HEK293 (cell line): Measurements from ENCODE around the gene NUDT4.

Experiments
- BCL11B ChIP-seq: fragments of 450-650 bp; formaldehyde crosslinking; IDR thresholded peaks from 2 replicates; pipeline ENCODE4 v1.5.1; 2016; ENCODE audit warnings: low read depth, missing biosample characterization, missing genetic modification characterization
- FEZF1 ChIP-seq: fragments of 450-650 bp; formaldehyde crosslinking; IDR thresholded peaks from 2 replicates; pipeline ENCODE4 v1.5.1; 2016; ENCODE audit warnings: missing biosample characterization, missing genetic modification characterization
- GLIS2 ChIP-seq: fragments of 450-650 bp; formaldehyde crosslinking; IDR thresholded peaks from 2 replicates; pipeline ENCODE4 v1.5.1; 2016; ENCODE audit warnings: missing biosample characterization, missing genetic modification characterization
- HOXA7 ChIP-seq: sonication (generic); formaldehyde crosslinking; IDR thresholded peaks from 2 replicates; pipeline ENCODE4 v1.8.1; 2022; ENCODE audit warnings: missing genetic modification reagents, borderline replicate concordance
- INSM2 ChIP-seq: fragments of 450-650 bp; formaldehyde crosslinking; IDR thresholded peaks from 2 replicates; pipeline ENCODE4 v1.5.1; 2016; ENCODE audit warnings: missing biosample characterization, missing genetic modification characterization
- KLF7 ChIP-seq: fragments of 450-650 bp; formaldehyde crosslinking; IDR thresholded peaks from 2 replicates; pipeline ENCODE4 v1.5.1; 2016; ENCODE audit warnings: missing biosample characterization, missing genetic modification characterization, borderline replicate concordance
- OVOL3 ChIP-seq: fragments of 450-650 bp; formaldehyde crosslinking; IDR thresholded peaks from 2 replicates; pipeline ENCODE4 v1.5.1; 2016; ENCODE audit warnings: missing biosample characterization, missing genetic modification characterization
- SETDB1 ChIP-seq: IDR thresholded peaks from one replicate; pipeline ENCODE4 v1.6.1; 2017; ENCODE audit warnings: mild to moderate bottlenecking, low read length, moderate library complexity, mixed read lengths; ENCODE audit not compliant: insufficient read length
- YY1 ChIP-seq: fragments of 450-650 bp; formaldehyde crosslinking; IDR thresholded peaks from 2 replicates; pipeline ENCODE4 v1.5.1; 2018; ENCODE audit warnings: missing biosample characterization, missing genetic modification characterization
- ZBTB48 ChIP-seq: fragments of 450-650 bp; formaldehyde crosslinking; IDR thresholded peaks from 2 replicates; pipeline ENCODE4 v1.5.1; 2016; ENCODE audit warnings: missing biosample characterization, missing genetic modification characterization
- ZFP3 ChIP-seq: fragments of 450-650 bp; formaldehyde crosslinking; IDR thresholded peaks from 2 replicates; pipeline ENCODE4 v1.5.1; 2016; ENCODE audit warnings: low read depth, missing biosample characterization, missing genetic modification characterization
- ZNF132 ChIP-seq: fragments of 450-650 bp; formaldehyde crosslinking; IDR thresholded peaks from 2 replicates; pipeline ENCODE4 v1.5.1; 2017; ENCODE audit warnings: missing biosample characterization, missing genetic modification characterization, borderline replicate concordance
- ZNF157 ChIP-seq: fragments of 450-650 bp; formaldehyde crosslinking; IDR thresholded peaks from 2 replicates; pipeline ENCODE4 v1.5.1; 2016; ENCODE audit warnings: missing biosample characterization, missing genetic modification characterization
- ZNF19 ChIP-seq: fragments of 450-650 bp; formaldehyde crosslinking; IDR thresholded peaks from 2 replicates; pipeline ENCODE4; 2016; ENCODE audit warnings: missing biosample characterization, missing genetic modification characterization, low read depth
- ZNF2 ChIP-seq: fragments of 450-650 bp; formaldehyde crosslinking; IDR thresholded peaks from 2 replicates; pipeline ENCODE4 v1.5.1; 2016; ENCODE audit warnings: missing biosample characterization, missing genetic modification characterization
- ZNF266 ChIP-seq: fragments of 450-650 bp; formaldehyde crosslinking; IDR thresholded peaks from 2 replicates; pipeline ENCODE4 v1.5.1; 2016; ENCODE audit warnings: missing biosample characterization, missing genetic modification characterization, low read depth
- ZNF354C ChIP-seq: fragments of 450-650 bp; formaldehyde crosslinking; IDR thresholded peaks from 2 replicates; pipeline ENCODE4 v1.5.1; 2016; ENCODE audit warnings: missing biosample characterization, missing genetic modification characterization, low read depth, borderline replicate concordance
- ZNF404 ChIP-seq: fragments of 450-650 bp; formaldehyde crosslinking; IDR thresholded peaks from 2 replicates; pipeline ENCODE4 v1.5.1; 2017; ENCODE audit warnings: missing biosample characterization, missing genetic modification characterization
- ZNF426 ChIP-seq: fragments of 450-650 bp; formaldehyde crosslinking; IDR thresholded peaks from 2 replicates; pipeline ENCODE4 v1.5.1; 2017; ENCODE audit warnings: missing biosample characterization, missing genetic modification characterization, mild to moderate bottlenecking, inconsistent platforms, moderate library complexity
- ZNF433 ChIP-seq: fragments of 450-650 bp; formaldehyde crosslinking; IDR thresholded peaks from 2 replicates; pipeline ENCODE4 v1.5.1; 2016; ENCODE audit warnings: missing biosample characterization, missing genetic modification characterization, low read depth
- ZNF510 ChIP-seq: fragments of 450-650 bp; formaldehyde crosslinking; IDR thresholded peaks from 2 replicates; pipeline ENCODE4 v1.5.1; 2018; ENCODE audit warnings: mild to moderate bottlenecking, missing genetic modification characterization, missing biosample characterization; ENCODE audit not compliant: insufficient replicate concordance
- ZNF544 ChIP-seq: fragments of 450-650 bp; formaldehyde crosslinking; IDR thresholded peaks from 2 replicates; pipeline ENCODE4 v1.5.0; 2017; ENCODE audit warnings: missing biosample characterization, missing genetic modification characterization
- ZNF549 ChIP-seq: fragments of 450-650 bp; IDR thresholded peaks from 2 replicates; pipeline ENCODE4 v1.5.1; 2018; ENCODE audit warnings: missing biosample characterization, missing genetic modification characterization, mild to moderate bottlenecking, inconsistent platforms, moderate library complexity
- ZNF623 ChIP-seq: fragments of 450-650 bp; formaldehyde crosslinking; IDR thresholded peaks from 2 replicates; pipeline ENCODE4 v1.5.1; 2016; ENCODE audit warnings: missing biosample characterization, missing genetic modification characterization
- ZNF658 ChIP-seq: fragments of 450-650 bp; formaldehyde crosslinking; IDR thresholded peaks from 2 replicates; pipeline ENCODE4; 2016; ENCODE audit warnings: missing biosample characterization, missing genetic modification characterization
- ZNF670 ChIP-seq: fragments of 450-650 bp; formaldehyde crosslinking; IDR thresholded peaks from 2 replicates; pipeline ENCODE4 v1.5.1; 2016; ENCODE audit warnings: missing biosample characterization, missing genetic modification characterization, low read depth
- ZNF701 ChIP-seq: fragments of 450-650 bp; formaldehyde crosslinking; IDR thresholded peaks from 2 replicates; pipeline ENCODE4 v1.5.1; 2016; ENCODE audit warnings: missing biosample characterization, missing genetic modification characterization
- ZNF76 ChIP-seq: fragments of 450-650 bp; formaldehyde crosslinking; IDR thresholded peaks from 2 replicates; pipeline ENCODE4; 2016; ENCODE audit warnings: low read depth, missing biosample characterization, missing genetic modification characterization, borderline replicate concordance
- ZNF837 ChIP-seq: fragments of 450-650 bp; formaldehyde crosslinking; IDR thresholded peaks from 2 replicates; pipeline ENCODE4 v1.5.1; 2016; ENCODE audit warnings: missing biosample characterization, missing genetic modification characterization
- TF ChIP-seq, protein P1 (sequence below): fragments of 450-650 bp; formaldehyde crosslinking; IDR thresholded peaks from 2 replicates; pipeline ENCODE4 v1.5.1; 2016; ENCODE audit warnings: missing biosample characterization, missing genetic modification characterization
- TF ChIP-seq, protein P2 (sequence below): fragments of 450-650 bp; formaldehyde crosslinking; IDR thresholded peaks from 2 replicates; pipeline ENCODE4; 2016; ENCODE audit warnings: missing biosample characterization, missing genetic modification characterization
- TF ChIP-seq, protein P3 (sequence below): fragments of 450-650 bp; IDR thresholded peaks from 2 replicates; pipeline ENCODE4 v1.5.1; 2018; ENCODE audit warnings: missing biosample characterization, mild to moderate bottlenecking, missing genetic modification characterization
- TF ChIP-seq, protein P4 (sequence below): fragments of 450-650 bp; formaldehyde crosslinking; IDR thresholded peaks from 2 replicates; pipeline ENCODE4 v1.5.1; 2017; ENCODE audit warnings: missing biosample characterization, missing genetic modification characterization

Gene NUDT4

DNA sequence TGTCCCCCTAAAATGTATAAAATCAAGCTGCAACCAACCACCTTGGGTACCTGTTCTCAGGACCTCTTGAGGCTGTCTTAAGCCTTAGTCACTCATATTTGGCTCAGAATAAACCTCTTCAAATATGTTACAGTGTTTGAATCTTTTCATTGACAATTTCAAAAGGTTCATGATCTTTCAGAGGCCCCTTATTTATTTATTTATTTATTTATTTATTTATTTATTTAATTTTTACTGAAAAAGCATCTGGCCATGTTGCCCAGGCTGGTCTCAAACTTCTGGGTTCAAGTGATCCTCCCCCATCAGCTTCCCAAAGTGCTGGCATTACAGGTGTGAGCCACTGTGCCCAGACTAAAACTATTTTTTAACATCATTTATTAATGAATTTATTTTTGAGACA lies 8.2 kb upstream of the NUDT4 start (continued):
- TF ChIP-seq, protein P1, sequence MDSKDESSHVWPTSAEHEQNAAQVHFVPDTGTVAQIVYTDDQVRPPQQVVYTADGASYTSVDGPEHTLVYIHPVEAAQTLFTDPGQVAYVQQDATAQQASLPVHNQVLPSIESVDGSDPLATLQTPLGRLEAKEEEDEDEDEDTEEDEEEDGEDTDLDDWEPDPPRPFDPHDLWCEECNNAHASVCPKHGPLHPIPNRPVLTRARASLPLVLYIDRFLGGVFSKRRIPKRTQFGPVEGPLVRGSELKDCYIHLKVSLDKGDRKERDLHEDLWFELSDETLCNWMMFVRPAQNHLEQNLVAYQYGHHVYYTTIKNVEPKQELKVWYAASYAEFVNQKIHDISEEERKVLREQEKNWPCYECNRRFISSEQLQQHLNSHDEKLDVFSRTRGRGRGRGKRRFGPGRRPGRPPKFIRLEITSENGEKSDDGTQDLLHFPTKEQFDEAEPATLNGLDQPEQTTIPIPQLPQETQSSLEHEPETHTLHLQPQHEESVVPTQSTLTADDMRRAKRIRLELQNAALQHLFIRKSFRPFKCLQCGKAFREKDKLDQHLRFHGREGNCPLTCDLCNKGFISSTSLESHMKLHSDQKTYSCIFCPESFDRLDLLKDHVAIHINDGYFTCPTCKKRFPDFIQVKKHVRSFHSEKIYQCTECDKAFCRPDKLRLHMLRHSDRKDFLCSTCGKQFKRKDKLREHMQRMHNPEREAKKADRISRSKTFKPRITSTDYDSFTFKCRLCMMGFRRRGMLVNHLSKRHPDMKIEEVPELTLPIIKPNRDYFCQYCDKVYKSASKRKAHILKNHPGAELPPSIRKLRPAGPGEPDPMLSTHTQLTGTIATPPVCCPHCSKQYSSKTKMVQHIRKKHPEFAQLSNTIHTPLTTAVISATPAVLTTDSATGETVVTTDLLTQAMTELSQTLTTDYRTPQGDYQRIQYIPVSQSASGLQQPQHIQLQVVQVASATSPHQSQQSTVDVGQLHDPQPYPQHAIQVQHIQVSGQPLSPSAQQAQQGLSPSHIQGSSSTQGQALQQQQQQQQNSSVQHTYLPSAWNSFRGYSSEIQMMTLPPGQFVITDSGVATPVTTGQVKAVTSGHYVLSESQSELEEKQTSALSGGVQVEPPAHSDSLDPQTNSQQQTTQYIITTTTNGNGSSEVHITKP = no peak
- TF ChIP-seq HOXA7 (CRISPR knock-in tag) (no peak), ZNF549 (tag by site-specific recombination) (no peak), ZNF837 (tag by site-specific recombination) (no peak), ZFP3 (tag by site-specific recombination) (no peak), OVOL3 (no peak), BCL11B (tag by site-specific recombination) (no peak), SETDB1 (no peak), INSM2 (tag by site-specific recombination) (no peak), ZNF433 (tag by site-specific recombination) (peak; percentile 55; the same call in 1 of the 2 replicates), KLF7 (tag by site-specific recombination) (no peak), ZNF544 (tag by site-specific recombination) (no peak), ZNF19 (0 out of 2 replicates have a peak, but pooled peaks have one; percentile 71), ZNF2 (no peak), ZNF426 (tag by site-specific recombination) (peak; percentile 84), ZBTB48 (tag by site-specific recombination) (no peak), ZNF404 (tag by site-specific recombination) (0 out of 2 replicates have a peak, but pooled peaks have one; percentile 30), ZNF701 (tag by site-specific recombination) (no peak), ZNF510 (peak; percentile 38), ZNF266 (peak; percentile 64; the same call in 1 of the 2 replicates), ZNF76 (tag by site-specific recombination) (no peak), GLIS2 (tag by site-specific recombination) (no peak), YY1 (tag by site-specific recombination) (no peak), ZNF658 (no peak), ZNF132 (tag by site-specific recombination) (no peak), FEZF1 (tag by site-specific recombination) (no peak), ZNF354C (no peak), ZNF157 (tag by site-specific recombination) (no peak), ZNF670 (tag by site-specific recombination) (no peak), ZNF623 (peak; percentile 66)
- TF ChIP-seq, protein P2, sequence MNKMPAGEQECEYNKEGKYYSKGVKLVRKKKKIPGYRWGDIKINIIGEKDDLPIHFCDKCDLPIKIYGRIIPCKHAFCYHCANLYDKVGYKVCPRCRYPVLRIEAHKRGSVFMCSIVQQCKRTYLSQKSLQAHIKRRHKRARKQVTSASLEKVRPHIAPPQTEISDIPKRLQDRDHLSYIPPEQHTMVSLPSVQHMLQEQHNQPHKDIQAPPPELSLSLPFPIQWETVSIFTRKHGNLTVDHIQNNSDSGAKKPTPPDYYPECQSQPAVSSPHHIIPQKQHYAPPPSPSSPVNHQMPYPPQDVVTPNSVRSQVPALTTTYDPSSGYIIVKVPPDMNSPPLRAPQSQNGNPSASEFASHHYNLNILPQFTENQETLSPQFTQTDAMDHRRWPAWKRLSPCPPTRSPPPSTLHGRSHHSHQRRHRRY = no peak
- TF ChIP-seq, protein P3, sequence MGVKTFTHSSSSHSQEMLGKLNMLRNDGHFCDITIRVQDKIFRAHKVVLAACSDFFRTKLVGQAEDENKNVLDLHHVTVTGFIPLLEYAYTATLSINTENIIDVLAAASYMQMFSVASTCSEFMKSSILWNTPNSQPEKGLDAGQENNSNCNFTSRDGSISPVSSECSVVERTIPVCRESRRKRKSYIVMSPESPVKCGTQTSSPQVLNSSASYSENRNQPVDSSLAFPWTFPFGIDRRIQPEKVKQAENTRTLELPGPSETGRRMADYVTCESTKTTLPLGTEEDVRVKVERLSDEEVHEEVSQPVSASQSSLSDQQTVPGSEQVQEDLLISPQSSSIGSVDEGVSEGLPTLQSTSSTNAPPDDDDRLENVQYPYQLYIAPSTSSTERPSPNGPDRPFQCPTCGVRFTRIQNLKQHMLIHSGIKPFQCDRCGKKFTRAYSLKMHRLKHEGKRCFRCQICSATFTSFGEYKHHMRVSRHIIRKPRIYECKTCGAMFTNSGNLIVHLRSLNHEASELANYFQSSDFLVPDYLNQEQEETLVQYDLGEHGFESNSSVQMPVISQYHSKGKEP (tag by site-specific recombination) = no peak
- TF ChIP-seq, protein P4, sequence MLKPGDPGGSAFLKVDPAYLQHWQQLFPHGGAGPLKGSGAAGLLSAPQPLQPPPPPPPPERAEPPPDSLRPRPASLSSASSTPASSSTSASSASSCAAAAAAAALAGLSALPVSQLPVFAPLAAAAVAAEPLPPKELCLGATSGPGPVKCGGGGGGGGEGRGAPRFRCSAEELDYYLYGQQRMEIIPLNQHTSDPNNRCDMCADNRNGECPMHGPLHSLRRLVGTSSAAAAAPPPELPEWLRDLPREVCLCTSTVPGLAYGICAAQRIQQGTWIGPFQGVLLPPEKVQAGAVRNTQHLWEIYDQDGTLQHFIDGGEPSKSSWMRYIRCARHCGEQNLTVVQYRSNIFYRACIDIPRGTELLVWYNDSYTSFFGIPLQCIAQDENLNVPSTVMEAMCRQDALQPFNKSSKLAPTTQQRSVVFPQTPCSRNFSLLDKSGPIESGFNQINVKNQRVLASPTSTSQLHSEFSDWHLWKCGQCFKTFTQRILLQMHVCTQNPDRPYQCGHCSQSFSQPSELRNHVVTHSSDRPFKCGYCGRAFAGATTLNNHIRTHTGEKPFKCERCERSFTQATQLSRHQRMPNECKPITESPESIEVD (tag by site-specific recombination) = no peak
